Nephron progenitor cell (in vitro differentiated cells): ENCODE measurements around the gene SAA1.
"Not testable (repeated sequence)": the region's sequence is repeated elsewhere in the genome, so short reads cannot be mapped to it uniquely, and the experiment has no call there.

Experiments
- DNase-seq: peaks from one replicate; pipeline ENCODE4 v3.0.0; 2021
- H3K27ac Mint-ChIP-seq: 2 replicates; pipeline ENCODE4 v1.8.0; 2021; ENCODE audit warnings: mild to moderate bottlenecking, moderate library complexity, mixed read lengths
- H3K27me3 Mint-ChIP-seq: 2 replicates; pipeline ENCODE4 v1.8.0; 2021; ENCODE audit warnings: mild to moderate bottlenecking, low read depth, mixed read lengths; ENCODE audit not compliant: poor library complexity
- H3K36me3 Mint-ChIP-seq: 2 replicates; pipeline ENCODE4 v1.8.0; 2021; ENCODE audit warnings: low read depth, mixed read lengths
- H3K4me1 Mint-ChIP-seq: 2 replicates; pipeline ENCODE4 v1.8.0; 2021; ENCODE audit warnings: mixed read lengths
- H3K4me3 Mint-ChIP-seq: 2 replicates; pipeline ENCODE4 v1.8.0; 2021; ENCODE audit warnings: mild to moderate bottlenecking, moderate library complexity, mixed read lengths
- H3K9me3 Mint-ChIP-seq: 2 replicates; pipeline ENCODE4 v1.8.0; 2021; ENCODE audit warnings: mild to moderate bottlenecking, moderate library complexity, mixed read lengths
- TF ChIP-seq, protein P1 (sequence below): fragments of 200-600 bp; sonication (generic); IDR thresholded peaks from 2 replicates; pipeline ENCODE4 v1.5.0; 2021; ENCODE audit warnings: antibody characterized with exemption

SAA1 gene

GRCh38 chr11:18253233-18253632 is 12.8 kb upstream of the SAA1 start:
- H3K36me3 Mint-ChIP-seq = no peaks in the 10 kb centered on the region

DNA sequence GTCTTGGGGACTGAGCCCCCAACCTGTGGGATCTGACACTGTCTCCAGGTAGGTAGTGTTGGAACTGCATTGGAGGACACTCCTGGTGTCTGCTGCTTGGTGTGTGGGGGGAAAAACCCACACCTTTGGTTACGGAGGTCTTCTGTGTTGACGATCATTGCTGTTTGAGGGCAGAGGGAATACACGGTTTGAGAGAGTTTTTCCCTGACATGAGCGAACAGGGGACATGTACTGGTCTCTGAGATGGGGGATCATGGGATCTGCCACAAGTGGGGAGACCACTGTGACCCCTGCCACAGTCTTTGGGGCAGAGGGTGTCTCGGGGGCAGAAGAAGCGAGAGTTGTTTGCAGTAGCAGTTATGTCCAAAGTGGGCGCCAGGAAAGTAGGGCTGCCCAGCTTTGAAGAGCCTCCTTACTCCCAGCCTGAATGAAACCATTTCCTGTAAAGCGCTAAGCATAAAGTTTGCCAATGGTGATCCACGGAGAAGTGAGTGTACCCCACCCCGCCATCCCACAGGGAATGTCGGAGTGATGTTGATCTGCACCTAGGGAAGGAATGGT is 12.2 kb upstream of the SAA1 start:
- Mint-ChIP-seq H3K27me3 (peaks cover 27% of the 10 kb centered on the region), H3K4me3 (no peak overlapping the region), H3K36me3 (no peaks in the 10 kb centered on the region), H3K9me3 (no peaks in the 10 kb centered on the region), H3K4me1 (peaks cover 5% of the 10 kb centered on the region), H3K27ac (no peak overlapping the region)
- DNase-seq = no peak
- TF ChIP-seq, protein P1, sequence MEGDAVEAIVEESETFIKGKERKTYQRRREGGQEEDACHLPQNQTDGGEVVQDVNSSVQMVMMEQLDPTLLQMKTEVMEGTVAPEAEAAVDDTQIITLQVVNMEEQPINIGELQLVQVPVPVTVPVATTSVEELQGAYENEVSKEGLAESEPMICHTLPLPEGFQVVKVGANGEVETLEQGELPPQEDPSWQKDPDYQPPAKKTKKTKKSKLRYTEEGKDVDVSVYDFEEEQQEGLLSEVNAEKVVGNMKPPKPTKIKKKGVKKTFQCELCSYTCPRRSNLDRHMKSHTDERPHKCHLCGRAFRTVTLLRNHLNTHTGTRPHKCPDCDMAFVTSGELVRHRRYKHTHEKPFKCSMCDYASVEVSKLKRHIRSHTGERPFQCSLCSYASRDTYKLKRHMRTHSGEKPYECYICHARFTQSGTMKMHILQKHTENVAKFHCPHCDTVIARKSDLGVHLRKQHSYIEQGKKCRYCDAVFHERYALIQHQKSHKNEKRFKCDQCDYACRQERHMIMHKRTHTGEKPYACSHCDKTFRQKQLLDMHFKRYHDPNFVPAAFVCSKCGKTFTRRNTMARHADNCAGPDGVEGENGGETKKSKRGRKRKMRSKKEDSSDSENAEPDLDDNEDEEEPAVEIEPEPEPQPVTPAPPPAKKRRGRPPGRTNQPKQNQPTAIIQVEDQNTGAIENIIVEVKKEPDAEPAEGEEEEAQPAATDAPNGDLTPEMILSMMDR = no peak

More at GRCh38 chr11:18253233-18253632, 12.8 kb upstream of the SAA1 start:
- no peaks in the 10 kb centered on the region for H3K9me3 Mint-ChIP-seq
- DNase-seq = no peak
- H3K27ac Mint-ChIP-seq = no peak overlapping the region
- peaks cover 5% of the 10 kb centered on the region for H3K4me1 Mint-ChIP-seq
- no peak overlapping the region for H3K4me3 Mint-ChIP-seq
- TF ChIP-seq, protein P1 = no peak
- peaks cover 31% of the 10 kb centered on the region for H3K27me3 Mint-ChIP-seq

DNA sequence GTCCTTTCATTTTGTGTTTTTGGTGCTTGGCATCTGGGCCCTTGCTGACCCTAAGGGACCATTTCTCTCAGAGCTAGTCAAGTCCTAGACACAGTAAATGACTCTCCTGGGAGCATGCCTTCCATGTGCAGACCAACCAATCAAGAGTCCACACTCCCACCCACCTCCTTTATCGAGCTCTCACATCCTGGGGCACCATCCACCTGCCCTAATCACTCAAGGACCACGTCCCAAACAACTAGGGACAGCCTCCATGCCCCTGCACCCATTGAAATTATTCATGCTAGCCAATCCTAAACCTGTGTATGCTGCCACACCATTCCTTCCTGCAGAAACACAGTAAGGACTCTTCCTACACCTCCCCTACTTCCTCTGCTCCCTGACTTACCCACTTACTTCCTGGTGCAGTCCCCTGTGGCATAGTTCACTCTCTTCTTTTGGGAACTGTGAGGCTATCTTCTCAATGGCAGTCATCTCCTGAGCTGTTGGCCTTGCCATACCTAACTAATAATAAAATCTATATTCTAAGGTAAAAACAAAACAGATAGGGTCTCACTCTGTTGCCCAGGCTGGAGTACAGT is 11.2 kb upstream of the SAA1 start:
- no peak for DNase-seq
- no peaks in the 10 kb centered on the region for H3K9me3 Mint-ChIP-seq
- peaks cover 5% of the 10 kb centered on the region for H3K4me1 Mint-ChIP-seq
- TF ChIP-seq, protein P1 = no peak
- H3K4me3 Mint-ChIP-seq = no peak overlapping the region
- peaks cover 21% of the 10 kb centered on the region for H3K27me3 Mint-ChIP-seq
- no peak overlapping the region for H3K27ac Mint-ChIP-seq
- no peaks in the 10 kb centered on the region for H3K36me3 Mint-ChIP-seq

- no peak overlapping the region for H3K4me3 Mint-ChIP-seq
- no peak for DNase-seq
- TF ChIP-seq, protein P1 = no peak
- H3K36me3 Mint-ChIP-seq = no peaks in the 10 kb centered on the region
- no peaks in the 10 kb centered on the region for H3K4me1 Mint-ChIP-seq
- peaks cover 14% of the 10 kb centered on the region for H3K27me3 Mint-ChIP-seq
- H3K9me3 Mint-ChIP-seq = no peaks in the 10 kb centered on the region
- no peak overlapping the region for H3K27ac Mint-ChIP-seq
Measured at GRCh38 chr11:18259259-18259658, 6.8 kb upstream of the SAA1 start.

- DNase-seq = no peak
- H3K36me3 Mint-ChIP-seq = no peaks in the 10 kb centered on the region
- H3K4me3 Mint-ChIP-seq = no peak overlapping the region
- H3K9me3 Mint-ChIP-seq = no peaks in the 10 kb centered on the region
- no peak overlapping the region for H3K27ac Mint-ChIP-seq
- peaks cover 5% of the 10 kb centered on the region for H3K4me1 Mint-ChIP-seq
- H3K27me3 Mint-ChIP-seq = peaks cover 9% of the 10 kb centered on the region
- TF ChIP-seq, protein P1 = no peak
Measured at GRCh38 chr11:18261721-18262120, 4.3 kb upstream of the SAA1 start.

- H3K9me3 Mint-ChIP-seq = not testable (repeated sequence)
Measured at GRCh38 chr11:18262681-18263350, 3.2 kb upstream of the SAA1 start.

More at GRCh38 chr11:18262681-18263350, 3.2 kb upstream of the SAA1 start:
- not testable (repeated sequence) for H3K4me3 Mint-ChIP-seq, H3K36me3 Mint-ChIP-seq, DNase-seq, H3K4me1 Mint-ChIP-seq, H3K27me3 Mint-ChIP-seq, H3K27ac Mint-ChIP-seq
